ENCODE results near the gene COX7A2. TPM values are rescaled to one million over a fixed set of nuclear protein-coding genes. Genes with fewer than 3 reads are reported as not detected.
A peak's percentile ranks its signal among the peaks of the same experiment; 100 is the strongest.

Gene COX7A2
- total RNA-seq, 2 experiments from 2014 or later, result 468 to 520 TPM

- intact Hi-C loops (cut with DNase I, micrococcal nuclease), result loop anchor here (1.0 to 10.0 kb wide), 9 partner anchors 17 to 1763 kb away; partner anchors contain the start of genes COX7A2 (in 2 of the 2), SENP6 (in 2 of the 2), EEF1A1 (in 1 of the 2) and MYO6 (in 1 of the 2)
- H3K4me3 Mint-ChIP-seq, result no peak overlapping the region
- POLR2A ChIA-PET, result interaction anchor here (0.7 to 2.3 kb wide), 3 partner anchors 16 to 1833 kb away, joined by 3 to 7 read pairs (median 3); partner anchors contain the start of gene COX7A2
- CTCF ChIA-PET, result interaction anchor here (0.7 to 2.3 kb wide), 6 partner anchors 11 to 320 kb away, joined by 3 to 18 read pairs (median 4); no protein-coding TSS in a partner anchor
- DNase-seq (peak; percentile 35), ATAC-seq (peak; percentile 3)
- peaks cover 55% of the 10 kb centered on the region for H3K4me1 Mint-ChIP-seq
- no peaks in the 10 kb centered on the region for H3K9me3 Mint-ChIP-seq (ENCODE audit: low read depth)
- H3K36me3 Mint-ChIP-seq (ENCODE audit: low read depth), result peaks cover 4% of the 10 kb centered on the region
- H3K27ac Mint-ChIP-seq, result no peak overlapping the region
- no peaks in the 10 kb centered on the region for H3K27me3 Mint-ChIP-seq
Observed at GRCh38 chr6:75283907-75284631, 40.5 kb upstream of the COX7A2 start.

DNA sequence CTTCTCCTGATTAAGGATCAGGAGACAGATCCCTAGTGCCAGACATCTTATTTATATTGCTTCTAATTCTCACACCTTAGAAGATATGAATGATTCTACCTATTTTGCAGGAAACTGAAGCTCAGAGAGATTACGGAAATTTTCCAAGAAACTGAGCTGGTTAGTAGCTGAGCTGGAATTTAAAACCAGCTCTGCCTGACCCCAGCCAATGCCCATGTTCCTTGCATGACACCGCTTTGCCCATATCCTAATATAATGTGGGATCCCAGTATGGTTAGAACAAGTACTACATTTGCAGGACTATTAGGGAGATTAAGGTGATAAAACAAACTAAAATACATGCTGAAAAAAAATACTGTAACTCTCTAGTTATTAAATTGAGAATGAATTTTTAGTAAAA lies 39.1 kb upstream of the COX7A2 start:
- H3K4me1 Mint-ChIP-seq, result peaks cover 63% of the 10 kb centered on the region

GRCh38 chr6:75281653-75282052 lies 38.1 kb upstream of the COX7A2 start:
- no peaks in the 10 kb centered on the region for H3K27me3 Mint-ChIP-seq
- H3K4me3 Mint-ChIP-seq, result peak overlapping the region; percentile 61
- POLR2A ChIA-PET, result no interaction called here
- peaks cover 57% of the 10 kb centered on the region for H3K4me1 Mint-ChIP-seq
- intact Hi-C loops (cut with DNase I, micrococcal nuclease), result loop anchor here in 1 of 2 experiments (5.0 to 10.0 kb wide), 2 partner anchors 466 to 1697 kb away; partner anchors contain the start of gene MYO6
- DNase-seq (no peak), ATAC-seq (no peak)
- peaks cover 9% of the 10 kb centered on the region for H3K36me3 Mint-ChIP-seq (ENCODE audit: low read depth)
- no peaks in the 10 kb centered on the region for H3K9me3 Mint-ChIP-seq (ENCODE audit: low read depth)
- CTCF ChIA-PET, result interaction anchor here (1.0 to 1.9 kb wide), 4 partner anchors 9 to 20 kb away, joined by 3 to 14 read pairs (median 5); no protein-coding TSS in a partner anchor
- H3K27ac Mint-ChIP-seq, result peak overlapping the region; percentile 83

More for the DNA sequence above, 39.1 kb upstream of the COX7A2 start:
- ChIA-PET POLR2A (interaction anchor here (0.6 kb wide), 1 partner anchor 1821 kb away, joined by 3 read pairs; the partner anchor contains the start of gene MTO1), CTCF (interaction anchor here (0.5 to 1.9 kb wide), 6 partner anchors 10 to 1629 kb away, joined by 3 to 14 read pairs (median 4); partner anchors contain the start of gene SLC17A5)
- Mint-ChIP-seq H3K36me3 (ENCODE audit: low read depth) (peaks cover 4% of the 10 kb centered on the region), H3K27ac (peak overlapping the region; percentile 56), H3K4me3 (no peak overlapping the region), H3K9me3 (ENCODE audit: low read depth) (no peaks in the 10 kb centered on the region), H3K27me3 (no peaks in the 10 kb centered on the region)
- DNase-seq, result no peak
- no peak for ATAC-seq
- intact Hi-C loops (cut with DNase I, micrococcal nuclease), result loop anchor here in 1 of 2 experiments (5.0 to 10.0 kb wide), 2 partner anchors 465 to 1698 kb away; partner anchors contain the start of gene MYO6

- no peak for ATAC-seq
- intact Hi-C loops (cut with DNase I, micrococcal nuclease), result loop anchor here in 1 of 2 experiments (5.0 to 10.0 kb wide), 2 partner anchors 467 to 1695 kb away; partner anchors contain the start of gene MYO6
- peaks cover 63% of the 10 kb centered on the region for H3K4me1 Mint-ChIP-seq
Observed at GRCh38 chr6:75280131-75280855, 36.7 kb upstream of the COX7A2 start.

DNA sequence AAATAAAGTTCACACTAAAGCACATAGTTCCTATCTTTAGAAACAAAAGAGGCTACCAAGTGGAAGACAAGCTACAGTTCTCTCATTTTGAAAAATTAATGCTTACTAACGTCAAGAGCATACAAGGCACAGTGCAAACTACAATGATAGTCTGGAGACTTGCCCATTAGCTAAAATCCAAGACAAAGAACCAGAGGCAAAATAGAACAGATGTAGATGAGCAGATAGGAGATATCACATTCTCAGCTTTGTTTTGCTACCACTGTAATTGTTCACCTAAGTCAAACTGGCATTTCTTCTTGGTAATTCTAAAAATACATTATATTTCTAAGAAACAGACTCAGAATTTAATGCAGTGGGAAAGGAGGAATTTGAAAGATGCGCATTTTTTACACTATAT lies 35.8 kb upstream of the COX7A2 start:
- peak overlapping the region; percentile 69 for H3K27ac Mint-ChIP-seq
- intact Hi-C loops (cut with DNase I, micrococcal nuclease), result no loop called here
- ChIA-PET POLR2A (no interaction called here), CTCF (interaction anchor here (1.2 to 4.3 kb wide), 4 partner anchors 9 to 71 kb away, joined by 4 to 29 read pairs (median 6); no protein-coding TSS in a partner anchor)
- peaks cover 22% of the 10 kb centered on the region for H3K36me3 Mint-ChIP-seq (ENCODE audit: low read depth)
- DNase-seq (no peak), ATAC-seq (no peak)
- no peak overlapping the region for H3K4me3 Mint-ChIP-seq
- H3K4me1 Mint-ChIP-seq, result peaks cover 70% of the 10 kb centered on the region
- no peaks in the 10 kb centered on the region for H3K27me3 Mint-ChIP-seq
- H3K9me3 Mint-ChIP-seq (ENCODE audit: low read depth), result peaks cover 5% of the 10 kb centered on the region

More at GRCh38 chr6:75280131-75280855, 36.7 kb upstream of the COX7A2 start:
- Mint-ChIP-seq H3K9me3 (ENCODE audit: low read depth) (peaks cover under 1% of the 10 kb centered on the region), H3K36me3 (ENCODE audit: low read depth) (peaks cover 16% of the 10 kb centered on the region), H3K27me3 (no peaks in the 10 kb centered on the region), H3K4me3 (no peak overlapping the region), H3K27ac (peak overlapping the region; percentile 53)
- POLR2A ChIA-PET, result interaction anchor here (0.7 kb wide), 1 partner anchor 356 kb away, joined by 3 read pairs; no protein-coding TSS in a partner anchor
- CTCF ChIA-PET, result interaction anchor here (1.0 to 4.3 kb wide), 5 partner anchors 9 to 79 kb away, joined by 4 to 29 read pairs (median 4); no protein-coding TSS in a partner anchor
- no peak for DNase-seq

DNA sequence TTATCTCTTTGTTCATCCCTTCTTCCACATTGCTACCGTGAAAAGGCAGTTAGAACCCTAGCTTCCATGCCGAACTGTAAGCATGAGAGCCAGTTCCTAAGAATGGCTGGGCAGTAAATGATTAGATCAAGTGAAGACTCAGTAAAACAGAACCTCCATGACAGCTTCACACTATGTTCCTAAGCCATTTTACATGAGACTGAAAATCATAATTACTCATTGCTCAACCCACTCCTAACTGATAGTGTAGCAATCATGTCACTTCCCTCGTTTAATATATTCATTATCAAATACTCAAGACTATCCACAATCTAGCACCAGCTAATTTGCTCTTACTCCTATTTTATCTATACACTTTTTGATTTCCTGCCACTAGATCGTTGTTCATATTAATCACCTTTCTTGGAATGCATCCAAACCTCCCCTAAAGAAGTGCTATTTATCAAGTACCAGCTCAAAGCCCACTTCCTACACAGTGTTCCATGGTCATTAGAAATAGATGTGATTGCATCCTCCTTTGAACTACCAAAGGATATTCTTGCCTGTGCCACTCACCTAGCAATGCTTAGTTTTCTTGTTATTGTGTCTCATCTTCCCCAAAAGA lies 35.0 kb upstream of the COX7A2 start:
- ChIA-PET CTCF (interaction anchor here (1.0 to 4.3 kb wide), 5 partner anchors 8 to 70 kb away, joined by 4 to 29 read pairs (median 4); no protein-coding TSS in a partner anchor), POLR2A (interaction anchor here (0.9 kb wide), 1 partner anchor 35 kb away, joined by 5 read pairs; the partner anchor contains the start of gene COX7A2)
- Mint-ChIP-seq H3K36me3 (ENCODE audit: low read depth) (peaks cover 29% of the 10 kb centered on the region), H3K4me3 (peak overlapping the region; percentile 3), H3K27ac (peak overlapping the region; percentile 70), H3K4me1 (peaks cover 78% of the 10 kb centered on the region), H3K9me3 (ENCODE audit: low read depth) (peaks cover 5% of the 10 kb centered on the region), H3K27me3 (no peaks in the 10 kb centered on the region)
- ATAC-seq, result peak; percentile 81
- DNase-seq, result no peak
- intact Hi-C loops (cut with DNase I, micrococcal nuclease), result no loop called here

DNA sequence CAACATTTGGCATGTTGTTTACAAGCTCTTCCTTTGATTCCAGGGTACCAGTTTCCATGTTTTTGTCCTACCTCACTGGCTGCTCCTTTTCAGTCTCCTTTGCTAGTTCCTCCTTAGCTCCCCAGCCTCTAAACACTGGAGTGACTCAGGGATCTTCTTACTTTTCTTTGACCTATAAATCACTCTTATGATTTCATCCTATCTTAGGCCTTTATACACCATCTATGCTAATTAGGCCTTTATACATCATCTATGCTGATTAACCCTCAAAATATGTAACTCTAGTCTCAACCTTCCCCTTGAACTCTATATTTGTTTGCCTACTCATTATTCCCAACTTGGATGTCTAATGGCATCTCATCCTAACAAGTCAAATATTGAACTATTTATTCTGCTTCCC lies 31.5 kb upstream of the COX7A2 start:
- POLR2A ChIA-PET, result no interaction called here
- H3K27me3 Mint-ChIP-seq, result no peaks in the 10 kb centered on the region
- intact Hi-C loops (cut with DNase I, micrococcal nuclease), result no loop called here
- no peak overlapping the region for H3K4me3 Mint-ChIP-seq
- ATAC-seq (peak; percentile 56), DNase-seq (no peak)
- H3K36me3 Mint-ChIP-seq (ENCODE audit: low read depth), result peaks cover 51% of the 10 kb centered on the region
- CTCF ChIA-PET, result interaction anchor here (0.7 to 2.1 kb wide), 4 partner anchors 8 to 252 kb away, joined by 3 to 17 read pairs (median 4); no protein-coding TSS in a partner anchor
- peaks cover 79% of the 10 kb centered on the region for H3K4me1 Mint-ChIP-seq
- peaks cover 5% of the 10 kb centered on the region for H3K9me3 Mint-ChIP-seq (ENCODE audit: low read depth)
- H3K27ac Mint-ChIP-seq, result peak overlapping the region; percentile 62

- ATAC-seq, result no peak
- Mint-ChIP-seq H3K27ac (peak overlapping the region; percentile 66), H3K36me3 (ENCODE audit: low read depth) (peaks cover 55% of the 10 kb centered on the region), H3K9me3 (ENCODE audit: low read depth) (peaks cover 5% of the 10 kb centered on the region), H3K4me3 (no peak overlapping the region), H3K4me1 (peaks cover 74% of the 10 kb centered on the region), H3K27me3 (no peaks in the 10 kb centered on the region)
- intact Hi-C loops (cut with DNase I, micrococcal nuclease), result no loop called here
- CTCF ChIA-PET, result interaction anchor here (0.7 to 1.3 kb wide), 3 partner anchors 10 to 29 kb away, joined by 3 to 5 read pairs (median 4); partner anchors contain the start of genes COX7A2 and TMEM30A
- POLR2A ChIA-PET, result no interaction called here
- no peak for DNase-seq
Observed at GRCh38 chr6:75273009-75273408, 29.4 kb upstream of the COX7A2 start.

- peaks cover 77% of the 10 kb centered on the region for H3K4me1 Mint-ChIP-seq
- intact Hi-C loops (cut with DNase I, micrococcal nuclease), result no loop called here
- peaks cover 55% of the 10 kb centered on the region for H3K36me3 Mint-ChIP-seq (ENCODE audit: low read depth)
- H3K9me3 Mint-ChIP-seq (ENCODE audit: low read depth), result peaks cover 5% of the 10 kb centered on the region
- H3K4me3 Mint-ChIP-seq, result no peak overlapping the region
- POLR2A ChIA-PET, result interaction anchor here (1.2 kb wide), 1 partner anchor 32 kb away, joined by 3 read pairs; no protein-coding TSS in a partner anchor
- DNase-seq (no peak), ATAC-seq (no peak)
- H3K27me3 Mint-ChIP-seq, result no peaks in the 10 kb centered on the region
- CTCF ChIA-PET, result interaction anchor here (0.6 to 1.3 kb wide), 3 partner anchors 9 to 12 kb away, joined by 3 to 5 read pairs (median 4); partner anchors contain the start of gene TMEM30A
- peak overlapping the region; percentile 66 for H3K27ac Mint-ChIP-seq
Observed at GRCh38 chr6:75272145-75272840, 28.7 kb upstream of the COX7A2 start.

DNA sequence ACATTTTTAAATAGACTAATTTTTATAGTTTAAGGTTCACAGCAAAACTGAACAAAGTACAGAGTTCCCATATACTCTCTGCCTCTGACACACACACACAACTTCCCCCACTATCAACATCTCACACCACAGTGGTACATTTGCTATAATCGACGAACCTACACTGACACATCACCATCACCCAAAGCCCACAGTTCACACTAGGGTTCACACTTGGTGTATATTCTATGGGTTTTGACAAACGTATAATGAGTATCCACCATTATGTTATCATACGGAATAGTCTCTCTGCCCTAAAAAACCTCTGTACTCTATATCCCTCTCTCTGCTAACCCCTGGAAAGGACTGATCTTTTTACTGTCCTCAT lies 25.4 kb upstream of the COX7A2 start:
- Mint-ChIP-seq H3K9me3 (ENCODE audit: low read depth) (no peaks in the 10 kb centered on the region), H3K27ac (peak overlapping the region; percentile 75), H3K27me3 (no peaks in the 10 kb centered on the region), H3K36me3 (ENCODE audit: low read depth) (peaks cover 37% of the 10 kb centered on the region), H3K4me1 (peaks cover 50% of the 10 kb centered on the region), H3K4me3 (no peak overlapping the region)
- intact Hi-C loops (cut with DNase I, micrococcal nuclease), result no loop called here
- ATAC-seq (no peak), DNase-seq (no peak)
- ChIA-PET POLR2A (no interaction called here), CTCF (interaction anchor here (1.1 to 3.2 kb wide), 6 partner anchors 10 to 278 kb away, joined by 3 to 29 read pairs (median 13); partner anchors contain the start of gene TMEM30A)

All from activated CD4-positive, alpha-beta T cell treated with anti-CD3 and anti-CD28 coated beads for 36 hours (primary cell).